ENCODE data around the gene ZMIZ2. TPM values are rescaled to one million over a fixed set of nuclear protein-coding genes. Genes with fewer than 3 reads are reported as not detected.

ZMIZ2 gene
- total RNA-seq (2022; extraction: Qiagen RNA extraction; ENCODE audit: low read depth), result 21.0 to 36.2 TPM (median 30.9 TPM) in 5 replicates

GRCh38 chr7:44748045-44748947, at the start of gene ZMIZ2:
Gene ZMIZ2 (plus strand): TSS chr7:44748847. CDS start chr7:44756250, 7,403 bp downstream.

DNA sequence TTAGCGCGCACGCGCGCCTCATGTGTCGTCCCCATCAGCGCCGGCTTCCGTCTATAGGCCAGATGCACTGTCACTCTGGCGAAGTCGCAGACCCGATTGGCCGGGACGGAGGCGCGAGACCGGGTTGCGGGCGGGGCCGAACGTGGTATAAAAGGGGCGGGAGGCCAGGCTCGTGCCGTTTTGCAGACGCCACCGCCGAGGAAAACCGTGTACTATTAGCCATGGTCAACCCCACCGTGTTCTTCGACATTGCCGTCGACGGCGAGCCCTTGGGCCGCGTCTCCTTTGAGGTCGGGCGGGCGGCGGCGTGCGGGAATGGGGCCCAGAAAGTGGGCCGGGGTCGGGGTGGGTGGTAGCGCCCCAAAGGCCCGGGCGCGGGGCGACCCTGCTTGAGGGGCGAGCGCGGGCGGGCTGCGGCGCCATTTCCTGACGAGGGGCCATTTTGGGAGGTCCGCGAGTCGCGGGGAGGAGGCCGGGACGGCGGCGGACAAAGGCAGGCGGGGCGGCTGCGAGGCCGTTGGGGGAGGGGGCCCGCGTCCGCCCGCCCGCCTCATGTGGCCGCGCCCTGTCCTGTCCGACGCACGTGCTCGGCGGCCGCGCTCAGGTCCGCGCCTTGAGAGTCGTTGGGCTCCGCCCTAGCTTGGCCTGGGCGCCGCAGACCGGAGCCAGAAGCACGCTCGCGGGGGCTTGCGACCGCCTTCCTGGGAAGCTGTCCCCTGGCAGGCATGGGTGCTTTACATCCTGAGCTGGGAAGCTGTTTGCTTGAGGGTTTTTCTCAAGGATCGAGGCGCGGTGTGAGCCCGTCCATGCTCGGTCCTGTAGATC, 48.1 kb downstream of the ZMIZ2 start, which contains the start of gene PPIA:
PPIA (plus strand) TSS at position 178 of the 825 bp plus-strand sequence; CDS start at position 222, 44 bp downstream.

Other genes with a start within 250 kb of the ZMIZ2 start
- gene NPC1L1, start 207.5 kb upstream of the ZMIZ2 start, total RNA-seq (2022; extraction: Qiagen RNA extraction; ENCODE audit: low read depth), result 0.05 to 0.14 TPM (median 0.06 TPM) in 5 replicates
- gene DDX56, start 174.9 kb upstream of the ZMIZ2 start, total RNA-seq (2022; extraction: Qiagen RNA extraction; ENCODE audit: low read depth), result 105 to 160 TPM (median 125 TPM) in 5 replicates
- gene TMED4, start 166.6 kb upstream of the ZMIZ2 start, total RNA-seq (2022; extraction: Qiagen RNA extraction; ENCODE audit: low read depth), result 44.7 to 54.7 TPM (median 50.0 TPM) in 5 replicates
- 25.8 to 28.8 TPM (median 27.5 TPM) in 5 replicates for gene OGDH, start 142.2 kb upstream of the ZMIZ2 start, total RNA-seq (2022; extraction: Qiagen RNA extraction; ENCODE audit: low read depth)
- gene PPIA, start 47.8 kb downstream of the ZMIZ2 start, total RNA-seq (2022; extraction: Qiagen RNA extraction; ENCODE audit: low read depth), result 4,931 to 6,299 TPM (median 5,230 TPM) in 5 replicates
- gene H2AZ2, start 99.2 kb downstream of the ZMIZ2 start, total RNA-seq (2022; extraction: Qiagen RNA extraction; ENCODE audit: low read depth), result 216 to 267 TPM (median 250 TPM) in 5 replicates
- 6.1 to 12.7 TPM (median 11.9 TPM) in 5 replicates for gene PURB, start 136.7 kb downstream of the ZMIZ2 start, total RNA-seq (2022; extraction: Qiagen RNA extraction; ENCODE audit: low read depth)
- gene MYO1G, start 230.2 kb downstream of the ZMIZ2 start, total RNA-seq (2022; extraction: Qiagen RNA extraction; ENCODE audit: low read depth), result 0.07 to 0.20 TPM (median 0.13 TPM) in 5 replicates

Measured in A549 treated with RU486 at 1 μM for 4 hours (cell line).